Gastrocnemius medialis (tissue), 4 donors: ENCODE measurements around the gene MCFD2.

ENCODE experiments used
- POLR2A ChIP-seq, 2 donors: fragments of 450-650 bp; IDR thresholded peaks; one replicate each; pipeline ENCODE4 v1.6.1; 2017; ENCODE audit warnings: antibody characterized with exemption in 2 of 2, mild to moderate bottlenecking in 2 of 2, moderate library complexity in 2 of 2
- TF ChIP-seq, protein P1 (sequence below), 5 experiments: fragments of 450-650 bp in 3 of 5; fragments of 200-600 bp in 2 of 5; sonication (generic) in 2 of 5; IDR thresholded peaks in 4 of 5; conservative IDR thresholded peaks in 1 of 5; 1 replicate in 4 of 5; 2 replicates in 1 of 5; pipeline ENCODE4 v1.5.1; 2016 to 2019; ENCODE audit warnings: antibody characterized with exemption in 5 of 5, mild to moderate bottlenecking in 3 of 5, moderate library complexity in 3 of 5

GRCh38 chr2:46955764-46956163 lies 40.2 kb upstream of the MCFD2 start:
- TF ChIP-seq, protein P1, sequence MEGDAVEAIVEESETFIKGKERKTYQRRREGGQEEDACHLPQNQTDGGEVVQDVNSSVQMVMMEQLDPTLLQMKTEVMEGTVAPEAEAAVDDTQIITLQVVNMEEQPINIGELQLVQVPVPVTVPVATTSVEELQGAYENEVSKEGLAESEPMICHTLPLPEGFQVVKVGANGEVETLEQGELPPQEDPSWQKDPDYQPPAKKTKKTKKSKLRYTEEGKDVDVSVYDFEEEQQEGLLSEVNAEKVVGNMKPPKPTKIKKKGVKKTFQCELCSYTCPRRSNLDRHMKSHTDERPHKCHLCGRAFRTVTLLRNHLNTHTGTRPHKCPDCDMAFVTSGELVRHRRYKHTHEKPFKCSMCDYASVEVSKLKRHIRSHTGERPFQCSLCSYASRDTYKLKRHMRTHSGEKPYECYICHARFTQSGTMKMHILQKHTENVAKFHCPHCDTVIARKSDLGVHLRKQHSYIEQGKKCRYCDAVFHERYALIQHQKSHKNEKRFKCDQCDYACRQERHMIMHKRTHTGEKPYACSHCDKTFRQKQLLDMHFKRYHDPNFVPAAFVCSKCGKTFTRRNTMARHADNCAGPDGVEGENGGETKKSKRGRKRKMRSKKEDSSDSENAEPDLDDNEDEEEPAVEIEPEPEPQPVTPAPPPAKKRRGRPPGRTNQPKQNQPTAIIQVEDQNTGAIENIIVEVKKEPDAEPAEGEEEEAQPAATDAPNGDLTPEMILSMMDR (IDR thresholded peaks at IDR 0.05 in 4 of 5, conservative IDR thresholded peaks at IDR 0.05 in 1 of 5) = no peak
- TF ChIP-seq POLR2A (IDR thresholded peaks at IDR 0.05) = no peak
